ENCODE data around the gene AXDND1.
"Not testable (repeated sequence)": the region's sequence is repeated elsewhere in the genome, so short reads cannot be mapped to it uniquely, and the experiment has no call there.

The AXDND1 gene

GRCh38 chr1:179369751-179370341 lies 4.1 kb downstream of the AXDND1 start:
- peak; percentile 66 for DNase-seq (ENCODE audit: low read depth)

GRCh38 chr1:179372160-179372559 lies 6.4 kb downstream of the AXDND1 start:
- DNase-seq (ENCODE audit: low read depth) = no peak

GRCh38 chr1:179376223-179376622 lies 10.5 kb downstream of the AXDND1 start:
- DNase-seq (ENCODE audit: low read depth) = no peak

GRCh38 chr1:179380299-179380698 lies 14.5 kb downstream of the AXDND1 start:
- no peak for DNase-seq (ENCODE audit: low read depth)

- DNase-seq (ENCODE audit: low read depth) = no peak
Observed at GRCh38 chr1:179384027-179384426, 18.3 kb downstream of the AXDND1 start.

GRCh38 chr1:179385510-179385909 lies 19.7 kb downstream of the AXDND1 start:
- DNase-seq (ENCODE audit: low read depth) = no peak

- no peak for DNase-seq (ENCODE audit: low read depth)
Observed at GRCh38 chr1:179393721-179394120, 27.9 kb downstream of the AXDND1 start.

- DNase-seq (ENCODE audit: low read depth) = not testable (repeated sequence)
Observed at GRCh38 chr1:179399399-179399798, 33.6 kb downstream of the AXDND1 start.

GRCh38 chr1:179417760-179418159 lies 52.0 kb downstream of the AXDND1 start:
- not testable (repeated sequence) for DNase-seq (ENCODE audit: low read depth)

GRCh38 chr1:179418706-179419105 lies 52.9 kb downstream of the AXDND1 start:
- not testable (repeated sequence) for DNase-seq (ENCODE audit: low read depth)

GRCh38 chr1:179424610-179425009 lies 58.8 kb downstream of the AXDND1 start:
- no peak for DNase-seq (ENCODE audit: low read depth)

GRCh38 chr1:179425186-179425585 lies 59.4 kb downstream of the AXDND1 start:
- DNase-seq (ENCODE audit: low read depth) = no peak

GRCh38 chr1:179437171-179437570 lies 71.4 kb downstream of the AXDND1 start:
- no peak for DNase-seq (ENCODE audit: low read depth)

- DNase-seq (ENCODE audit: low read depth) = not testable (repeated sequence)
Observed at GRCh38 chr1:179439646-179440045, 73.9 kb downstream of the AXDND1 start.

- DNase-seq (ENCODE audit: low read depth) = not testable (repeated sequence)
Observed at GRCh38 chr1:179440301-179440700, 74.5 kb downstream of the AXDND1 start.

- no peak for DNase-seq (ENCODE audit: low read depth)
Observed at GRCh38 chr1:179440971-179441370, 75.2 kb downstream of the AXDND1 start.

GRCh38 chr1:179441501-179441900 lies 75.7 kb downstream of the AXDND1 start:
- DNase-seq (ENCODE audit: low read depth) = no peak

GRCh38 chr1:179442846-179443245 lies 77.1 kb downstream of the AXDND1 start:
- DNase-seq (ENCODE audit: low read depth) = not testable (repeated sequence)

GRCh38 chr1:179445593-179445992 lies 79.8 kb downstream of the AXDND1 start:
- no peak for DNase-seq (ENCODE audit: low read depth)

GRCh38 chr1:179447489-179447888 lies 81.7 kb downstream of the AXDND1 start:
- peak; percentile 11 for DNase-seq (ENCODE audit: low read depth)

GRCh38 chr1:179448437-179449149 lies 82.8 kb downstream of the AXDND1 start:
- DNase-seq (ENCODE audit: low read depth) = no peak

- not testable (repeated sequence) for DNase-seq (ENCODE audit: low read depth)
Observed at GRCh38 chr1:179459606-179460206, 93.9 kb downstream of the AXDND1 start.

- DNase-seq (ENCODE audit: low read depth) = not testable (repeated sequence)
Observed at GRCh38 chr1:179465661-179466060, 99.9 kb downstream of the AXDND1 start.
